CD14-positive monocyte (primary cell): ENCODE data around the gene ADCY7. TPM values are rescaled to one million over a fixed set of nuclear protein-coding genes. Genes with fewer than 3 reads are reported as not detected.

ENCODE experiments used
- DNase-seq, 3 donors: peaks; one replicate each; pipeline ENCODE4 v3.0.0-alpha.2; 2011 to 2022
- H2AFZ ChIP-seq: 2 replicates; pipeline ENCODE4 v1.6.0; 2012; ENCODE audit warnings: mild to moderate bottlenecking, low read depth, low read length, inconsistent platforms; ENCODE audit not compliant: insufficient read depth, poor library complexity, severe bottlenecking
- H3K27ac ChIP-seq, 2 donors: 1 replicate in 1 of 2; 2 replicates in 1 of 2; pipeline ENCODE4 v1.5.1; 2012 to 2013; ENCODE audit warnings: low read length in 2 of 2, control low read depth in 1 of 2, inconsistent platforms in 1 of 2, low read depth in 1 of 2, mild to moderate bottlenecking in 1 of 2
- H3K27me3 ChIP-seq, 2 donors: one replicate each; pipeline versions ENCODE4 v1.6.0 to v1.6.1; 2011 to 2013; ENCODE audit warnings: low read length in 2 of 2; ENCODE audit not compliant: control insufficient read depth in 2 of 2, insufficient read depth in 2 of 2
- H3K36me3 ChIP-seq, 2 donors: replicated peaks in 1 of 2; 1 replicate in 1 of 2; 2 replicates in 1 of 2; pipeline versions ENCODE4 v1.5.1 to v1.6.1; 2012 to 2013; ENCODE audit warnings: low read length in 2 of 2, control low read depth in 1 of 2, inconsistent platforms in 1 of 2, mild to moderate bottlenecking in 1 of 2; ENCODE audit not compliant: insufficient read depth in 2 of 2, control insufficient read depth in 1 of 2
- H3K4me1 ChIP-seq, 2 donors: 1 replicate in 1 of 2; 2 replicates in 1 of 2; pipeline versions ENCODE4 v1.5.1 to v1.6.1; 2012 to 2013; ENCODE audit warnings: low read length in 2 of 2, control low read depth in 1 of 2, inconsistent platforms in 1 of 2, mild to moderate bottlenecking in 1 of 2, moderate library complexity in 1 of 2; ENCODE audit not compliant: insufficient read depth in 2 of 2, control insufficient read depth in 1 of 2
- H3K4me2 ChIP-seq: replicated peaks from 2 replicates; pipeline ENCODE3; 2012; ENCODE audit warnings: low read length, moderate library complexity, mild to moderate bottlenecking; ENCODE audit not compliant: poor library complexity, severe bottlenecking; ENCODE audit errors: extremely low read depth
- H3K4me3 ChIP-seq, 3 experiments: fragments of 200-600 bp in 1 of 3; sonication (generic) in 1 of 3; replicated peaks in 1 of 3; 1 replicate in 2 of 3; 2 replicates in 1 of 3; pipeline ENCODE4 v1.5.1; 2011 to 2013; ENCODE audit warnings: low read length in 3 of 3, mild to moderate bottlenecking in 3 of 3, control low read depth in 2 of 3, low read depth in 2 of 3, inconsistent platforms in 1 of 3, moderate library complexity in 1 of 3
- H3K79me2 ChIP-seq: 2 replicates; pipeline ENCODE4 v1.6.0; 2012; ENCODE audit warnings: mild to moderate bottlenecking, control low read depth, inconsistent platforms, low read length, moderate library complexity; ENCODE audit not compliant: insufficient read depth
- H3K9ac ChIP-seq: 2 replicates; pipeline ENCODE4 v1.6.0; 2017; ENCODE audit warnings: low read length, mild to moderate bottlenecking; ENCODE audit not compliant: insufficient read depth, poor library complexity, severe bottlenecking
- H3K9me3 ChIP-seq, 2 donors: replicated peaks in 1 of 2; 1 replicate in 1 of 2; 2 replicates in 1 of 2; pipeline versions ENCODE4 v1.5.1 to v1.6.1; 2012 to 2013; ENCODE audit warnings: low read length in 2 of 2, control low read depth in 1 of 2; ENCODE audit not compliant: control insufficient read depth in 1 of 2, insufficient read depth in 1 of 2
- H4K20me1 ChIP-seq: 2 replicates; pipeline ENCODE4 v1.6.0; 2012; ENCODE audit warnings: mild to moderate bottlenecking, low read length, control low read depth, moderate library complexity; ENCODE audit not compliant: insufficient read depth
- H3K27ac Mint-ChIP-seq, 7 donors: one replicate each; pipeline ENCODE4 v1.8.0; 2020; ENCODE audit warnings: mild to moderate bottlenecking in 7 of 7, mixed read lengths in 7 of 7, moderate library complexity in 6 of 7, inconsistent platforms in 2 of 7
- H3K27me3 Mint-ChIP-seq, 3 donors: one replicate each; pipeline ENCODE4 v1.8.0; 2021 to 2022; ENCODE audit warnings: low read depth in 3 of 3, mild to moderate bottlenecking in 3 of 3, mixed read lengths in 3 of 3, moderate library complexity in 3 of 3, inconsistent platforms in 1 of 3
- H3K36me3 Mint-ChIP-seq, 2 donors: one replicate each; pipeline ENCODE4 v1.8.0; 2020; ENCODE audit warnings: mixed read lengths in 2 of 2, inconsistent platforms in 1 of 2, mild to moderate bottlenecking in 1 of 2
- H3K4me1 Mint-ChIP-seq: one replicate; pipeline ENCODE4 v1.8.0; 2020; ENCODE audit warnings: mild to moderate bottlenecking, mixed read lengths
- H3K4me3 Mint-ChIP-seq, 2 donors: one replicate each; pipeline ENCODE4 v1.8.0; 2020; ENCODE audit warnings: mild to moderate bottlenecking in 2 of 2, mixed read lengths in 2 of 2, moderate library complexity in 1 of 2
- H3K9me3 Mint-ChIP-seq, 7 donors: one replicate each; pipeline ENCODE4 v1.8.0; 2020 to 2022; ENCODE audit warnings: mixed read lengths in 7 of 7, mild to moderate bottlenecking in 6 of 7, moderate library complexity in 6 of 7, inconsistent platforms in 2 of 7
- WGBS: methylation state at CpG from one replicate; pipeline ENCODE4 v1.1.5; 2013; ENCODE audit warnings: missing lambda C conversion rate; ENCODE audit not compliant: insufficient coverage; 5-methylcytosine and 5-hydroxymethylcytosine counted together
- intact Hi-C, 2 donors: fragments of 100-400 bp; cut with micrococcal nuclease; formaldehyde crosslinking; loops; one replicate each; pipeline versions ENCODE4 v1.15.0 to v1.15.1; 2023
- polyA plus RNA-seq, 3 donors: library from polyadenylated mRNA; depleted of rRNA in 1 of 3; unstranded in 2 of 3; stranded (reverse) in 1 of 3; fragments of 300-500 nt in 2 of 3; fragments of >200 nt in 1 of 3; fragmentation: Illumina TruSeq in 2 of 3; gene quantifications; 1 replicate in 2 of 3; 2 replicates in 1 of 3; pipeline ENCODE4 v1.2.3, GENCODE V29; 2012 to 2021
- TF ChIP-seq, protein P1 (sequence below): fragments of 200-600 bp; IDR thresholded peaks from one replicate; pipeline ENCODE4 v1.8.0; 2022; ENCODE audit warnings: antibody characterized with exemption, mild to moderate bottlenecking

Gene ADCY7
- polyA plus RNA-seq, 3 donors, result 53.1 to 230 (median 91.5) TPM

DNA sequence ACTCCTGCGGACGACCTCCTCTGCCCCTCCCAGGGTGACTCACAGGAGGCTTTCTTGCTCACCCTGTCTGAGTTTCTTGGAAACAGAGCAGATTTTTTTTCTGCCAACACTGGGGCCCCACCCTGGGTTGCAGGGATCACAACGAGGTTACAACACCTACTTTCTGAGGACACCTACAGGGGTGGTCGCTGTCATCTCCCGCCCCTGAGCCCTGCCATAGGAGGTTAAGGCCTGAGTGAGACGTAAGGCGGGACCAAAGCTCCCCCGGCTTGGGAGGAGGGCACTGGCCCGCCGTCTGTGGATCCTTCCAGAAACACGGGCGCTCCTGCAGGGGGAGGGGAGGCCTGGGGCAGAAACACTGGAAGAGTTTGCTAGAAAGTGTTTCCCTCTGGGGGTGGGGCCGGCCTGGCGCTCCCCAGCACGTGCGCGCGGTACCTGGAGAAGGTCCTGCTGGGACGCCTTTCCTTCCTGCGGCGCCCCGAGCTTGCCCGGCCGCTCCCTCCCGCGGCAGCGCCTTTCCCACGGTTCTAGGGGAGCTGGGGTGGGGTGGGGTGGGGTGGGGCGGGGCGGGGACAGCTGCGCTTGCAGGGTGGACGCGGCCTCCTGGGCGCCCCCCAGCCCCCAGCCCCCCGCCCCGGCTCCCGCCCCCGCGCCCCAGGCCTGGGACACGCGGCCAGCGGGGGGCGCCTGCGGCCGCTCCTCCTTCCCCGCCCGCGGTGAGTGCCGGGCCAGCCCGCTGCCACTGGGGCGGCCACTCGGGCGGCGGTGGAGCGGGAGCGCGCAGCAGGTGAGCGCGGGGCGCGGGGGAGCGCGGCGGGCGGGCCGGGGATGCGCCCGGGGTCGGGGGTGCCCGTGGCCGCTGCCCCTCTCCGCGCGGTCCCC is 20.7 kb upstream of the ADCY7 start:
- no peaks in the 10 kb centered on the region for H3K36me3 ChIP-seq
- Mint-ChIP-seq H3K9me3 (peaks cover 0 to 3% (median 0%) of the 10 kb centered on the region in 7 donors), H3K27ac (peak overlapping the region in 5 of 7 donors; percentile 4 to 61 (median 53)), H3K27me3 (peaks cover 0 to 3% (median 3%) of the 10 kb centered on the region in 3 donors), H3K4me1 (peaks cover 46% of the 10 kb centered on the region), H3K36me3 (peaks cover 3 to 6% of the 10 kb centered on the region in 2 donors), H3K4me3 (peak overlapping the region; percentile 76 to 84)
- H3K4me1 ChIP-seq, result peaks cover 32 to 57% of the 10 kb centered on the region in 2 donors
- H3K4me2 ChIP-seq, result peak overlapping the region; percentile 94
- intact Hi-C loops, result loop anchor here (2.0 to 5.0 kb wide), 2 partner anchors 37 kb away; no protein-coding TSS in a partner anchor
- H3K27me3 ChIP-seq, result no peaks in the 10 kb centered on the region
- H3K9me3 ChIP-seq, result no peaks in the 10 kb centered on the region
- peaks cover 4% of the 10 kb centered on the region for H4K20me1 ChIP-seq
- peak overlapping the region; percentile 74 for H3K9ac ChIP-seq
- WGBS, result under 1% methylated on average over 45 of the region's 74 CpGs
- TF ChIP-seq, protein P1, sequence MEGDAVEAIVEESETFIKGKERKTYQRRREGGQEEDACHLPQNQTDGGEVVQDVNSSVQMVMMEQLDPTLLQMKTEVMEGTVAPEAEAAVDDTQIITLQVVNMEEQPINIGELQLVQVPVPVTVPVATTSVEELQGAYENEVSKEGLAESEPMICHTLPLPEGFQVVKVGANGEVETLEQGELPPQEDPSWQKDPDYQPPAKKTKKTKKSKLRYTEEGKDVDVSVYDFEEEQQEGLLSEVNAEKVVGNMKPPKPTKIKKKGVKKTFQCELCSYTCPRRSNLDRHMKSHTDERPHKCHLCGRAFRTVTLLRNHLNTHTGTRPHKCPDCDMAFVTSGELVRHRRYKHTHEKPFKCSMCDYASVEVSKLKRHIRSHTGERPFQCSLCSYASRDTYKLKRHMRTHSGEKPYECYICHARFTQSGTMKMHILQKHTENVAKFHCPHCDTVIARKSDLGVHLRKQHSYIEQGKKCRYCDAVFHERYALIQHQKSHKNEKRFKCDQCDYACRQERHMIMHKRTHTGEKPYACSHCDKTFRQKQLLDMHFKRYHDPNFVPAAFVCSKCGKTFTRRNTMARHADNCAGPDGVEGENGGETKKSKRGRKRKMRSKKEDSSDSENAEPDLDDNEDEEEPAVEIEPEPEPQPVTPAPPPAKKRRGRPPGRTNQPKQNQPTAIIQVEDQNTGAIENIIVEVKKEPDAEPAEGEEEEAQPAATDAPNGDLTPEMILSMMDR, result peak; percentile 50
- peaks cover 34% of the 10 kb centered on the region for H3K79me2 ChIP-seq
- H2AFZ ChIP-seq, result peak overlapping the region; percentile 76
- DNase-seq, result peak; percentile 48 to 68 (median 50)
- H3K27ac ChIP-seq, result no peak overlapping the region
- peak overlapping the region; percentile 81 to 88 (median 87) for H3K4me3 ChIP-seq

DNA sequence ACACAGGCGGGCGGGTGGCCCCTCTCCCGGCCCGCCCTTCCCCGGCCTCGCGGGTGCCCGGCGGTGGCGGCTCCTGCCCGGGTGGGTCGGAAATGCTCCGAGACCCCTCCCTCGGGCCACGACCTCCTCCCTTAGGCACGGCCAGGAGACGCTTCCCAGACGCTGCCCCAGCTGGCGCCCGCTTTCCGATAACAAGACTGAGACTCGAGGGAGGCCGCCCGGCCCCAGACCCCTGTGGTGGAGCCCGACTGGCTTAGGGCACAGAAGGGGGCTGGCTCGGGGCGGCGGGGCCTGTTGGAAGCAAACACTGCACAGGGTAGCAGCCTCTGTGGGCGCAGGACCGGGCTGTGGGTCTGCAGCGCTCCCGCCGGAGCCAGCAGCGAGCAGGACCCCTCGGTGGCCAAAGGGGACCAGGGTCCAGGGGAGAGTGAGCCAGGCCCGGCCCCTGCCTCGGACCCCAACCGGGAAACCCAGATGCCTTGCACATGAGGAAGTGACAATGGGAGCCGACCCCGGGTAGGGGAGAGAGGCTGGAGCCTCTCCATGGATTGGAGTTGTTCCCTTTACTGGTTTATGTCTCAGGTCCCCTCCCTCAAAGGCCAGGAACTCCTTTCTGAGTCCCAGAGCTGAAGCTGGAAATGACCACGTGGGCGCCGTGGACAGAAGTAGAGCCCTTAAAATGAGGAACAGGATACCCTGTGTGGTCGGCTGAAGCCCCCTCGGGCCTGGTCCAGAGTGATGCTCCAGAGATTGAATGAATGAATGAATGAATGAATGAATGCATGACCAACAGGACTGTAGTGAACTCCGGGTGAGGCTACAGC is 19.8 kb upstream of the ADCY7 start:
- peaks cover 55% of the 10 kb centered on the region for H3K4me1 Mint-ChIP-seq
- Histone ChIP-seq H3K27ac (peak overlapping the region in 1 of 2 donors; percentile 39), H3K4me3 (peak overlapping the region; percentile 81 to 88 (median 87)), H3K4me1 (peaks cover 40 to 66% of the 10 kb centered on the region in 2 donors), H3K79me2 (peaks cover 36% of the 10 kb centered on the region), H2AFZ (peak overlapping the region; percentile 76), H3K27me3 (no peaks in the 10 kb centered on the region), H4K20me1 (peaks cover 4% of the 10 kb centered on the region), H3K9me3 (no peaks in the 10 kb centered on the region), H3K36me3 (no peaks in the 10 kb centered on the region), H3K9ac (peak overlapping the region; percentile 74), H3K4me2 (peak overlapping the region; percentile 94)
- H3K27ac Mint-ChIP-seq, result peak overlapping the region in 1 of 7 donors; percentile 81
- H3K9me3 Mint-ChIP-seq, result peaks cover 0 to 3% (median 0%) of the 10 kb centered on the region in 7 donors
- WGBS, result 2% methylated on average over 44 of the region's 46 CpGs
- intact Hi-C loops, result loop anchor here (2.0 to 5.0 kb wide), 2 partner anchors 36 kb away; no protein-coding TSS in a partner anchor
- peak overlapping the region; percentile 88 to 89 for H3K4me3 Mint-ChIP-seq
- H3K36me3 Mint-ChIP-seq, result peaks cover 3 to 9% of the 10 kb centered on the region in 2 donors
- TF ChIP-seq, protein P1, result no peak
- peaks cover 0 to 3% (median 3%) of the 10 kb centered on the region in 3 donors for H3K27me3 Mint-ChIP-seq
- DNase-seq, result peak in 2 of 3 donors; percentile 35 to 41
